ENCODE data around the gene CLDN6. TPM values are rescaled to one million over a fixed set of nuclear protein-coding genes. Genes with fewer than 3 reads are reported as not detected.

The CLDN6 gene
- total RNA-seq, 1 donor from 2014 or later, result not detected

GRCh38 chr16:3028716-3029319 is 10.8 kb upstream of the CLDN6 start:
- DNase-seq (ENCODE audit: low spot score), result no peak

DNA sequence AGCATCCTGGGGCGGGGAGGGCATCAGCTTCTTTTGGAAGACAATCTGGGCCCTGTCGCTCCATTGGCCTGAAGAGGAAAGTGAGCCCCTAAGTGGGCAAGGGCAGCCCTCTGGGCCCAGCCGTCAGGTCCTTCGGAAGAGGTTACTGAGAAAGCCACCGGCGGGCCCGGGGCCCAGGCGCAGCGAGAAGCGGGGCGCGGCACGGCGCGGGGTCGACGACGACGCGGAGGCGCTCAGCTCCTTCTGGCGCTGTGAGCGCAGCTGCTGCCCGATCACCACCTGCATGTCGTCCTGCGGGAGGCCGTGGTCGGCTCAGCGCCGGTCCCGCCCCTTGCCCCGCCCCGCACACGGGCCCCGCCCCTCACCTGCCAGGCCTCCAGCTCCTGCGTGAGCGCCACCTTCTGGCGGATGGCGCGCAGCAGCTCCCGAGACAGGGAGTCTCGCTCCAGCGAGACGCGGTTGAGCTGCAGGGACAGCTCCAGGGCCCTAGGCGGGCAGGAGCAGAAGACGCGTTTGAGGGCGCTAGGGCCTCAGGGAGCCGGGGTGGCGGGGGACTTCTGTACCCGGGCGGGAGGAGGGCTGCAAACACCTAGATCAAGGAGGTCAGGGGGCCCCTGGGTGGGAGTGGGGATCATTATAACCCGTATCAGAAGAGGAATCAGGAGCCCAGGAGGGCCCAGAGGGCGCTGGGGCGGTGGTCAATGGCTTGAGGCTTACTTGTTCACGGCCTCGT is 10.2 kb upstream of the CLDN6 start:
- DNase-seq (ENCODE audit: low spot score), result peak; percentile 94

- DNase-seq (ENCODE audit: low spot score), result no peak
Measured at GRCh38 chr16:3027489-3027795, 9.5 kb upstream of the CLDN6 start.

DNA sequence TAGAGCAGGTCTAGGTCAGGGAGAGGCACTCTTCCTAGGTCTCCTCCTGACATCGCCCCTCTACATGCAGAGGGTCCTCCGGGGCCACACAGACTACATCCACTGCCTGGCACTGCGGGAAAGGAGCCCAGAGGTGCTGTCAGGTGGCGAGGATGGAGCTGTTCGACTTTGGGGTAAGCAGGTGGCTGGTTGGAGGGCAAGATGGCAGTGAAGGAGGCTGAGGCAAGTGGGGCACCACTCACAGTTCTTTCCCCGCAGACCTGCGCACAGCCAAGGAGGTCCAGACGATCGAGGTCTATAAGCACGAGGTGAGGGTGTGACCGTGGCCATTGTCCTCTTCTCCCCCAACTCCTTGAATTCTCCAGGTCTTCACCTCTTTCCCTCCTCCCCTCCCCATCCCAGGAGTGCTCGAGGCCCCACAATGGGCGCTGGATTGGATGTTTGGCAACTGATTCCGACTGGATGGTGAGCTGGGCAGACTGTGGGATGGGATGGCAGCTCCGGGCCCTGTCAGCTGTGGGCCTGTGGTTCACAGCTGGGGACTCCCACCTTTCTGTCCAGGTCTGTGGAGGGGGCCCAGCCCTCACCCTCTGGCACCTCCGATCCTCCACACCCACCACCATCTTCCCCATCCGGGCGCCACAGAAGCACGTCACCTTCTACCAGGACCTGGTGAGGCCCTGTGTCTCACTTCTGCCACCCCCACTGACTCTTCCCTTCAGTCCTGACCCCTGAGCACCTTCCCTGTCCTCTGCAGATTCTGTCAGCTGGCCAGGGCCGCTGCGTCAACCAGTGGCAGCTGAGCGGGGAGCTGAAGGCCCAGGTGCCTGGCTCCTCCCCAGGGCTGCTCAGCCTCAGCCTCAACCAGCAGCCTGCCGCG is 8.9 kb upstream of the CLDN6 start:
- no peak for DNase-seq (ENCODE audit: low spot score)

GRCh38 chr16:3026003-3026378 is 8.0 kb upstream of the CLDN6 start:
- no peak for DNase-seq (ENCODE audit: low spot score)

DNA sequence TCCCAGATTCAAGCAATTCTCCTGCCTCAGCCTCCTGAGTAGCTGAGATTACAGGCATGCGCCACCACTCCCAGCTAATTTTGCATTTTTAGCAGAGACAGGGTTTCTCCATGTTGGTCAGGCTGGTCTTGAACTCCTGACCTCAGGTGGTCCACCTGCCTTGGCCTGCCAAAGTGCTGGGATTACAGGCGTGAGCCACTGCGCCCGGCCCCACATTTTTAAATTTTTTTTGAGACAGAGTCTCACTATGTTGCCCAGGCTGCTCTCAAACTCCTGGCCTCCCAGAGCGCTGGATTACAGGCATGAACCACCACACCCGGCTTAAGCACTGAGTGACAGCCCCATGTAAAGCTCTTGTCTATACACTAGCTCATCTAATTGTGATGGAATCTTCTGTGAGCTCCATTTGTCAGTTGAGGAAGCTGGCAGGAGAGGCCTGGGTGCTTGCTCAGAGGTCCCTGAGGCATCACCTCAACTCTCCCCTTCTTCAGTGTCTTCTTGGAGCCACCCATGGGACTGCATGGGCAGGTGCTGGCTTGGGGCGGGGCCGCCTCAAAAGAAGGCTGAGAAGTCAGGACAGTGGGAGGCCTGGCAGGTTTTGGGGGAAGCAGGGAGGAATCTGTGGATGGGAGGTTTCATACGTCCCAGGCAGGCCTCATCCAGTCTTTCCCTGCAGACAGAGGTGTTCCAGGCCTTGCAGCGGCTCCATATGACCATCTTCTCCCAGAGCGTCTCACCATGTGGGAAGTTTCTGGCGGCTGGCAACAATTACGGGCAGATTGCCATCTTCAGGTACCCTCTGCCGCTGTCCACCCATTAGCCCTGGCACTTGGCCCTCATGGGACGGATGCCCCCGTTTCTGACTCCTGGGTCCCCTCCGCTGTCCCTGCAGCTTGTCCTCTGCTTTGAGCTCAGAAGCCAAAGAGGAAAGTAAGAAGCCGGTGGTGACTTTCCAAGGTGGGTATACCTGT is 7.3 kb upstream of the CLDN6 start:
- DNase-seq (ENCODE audit: low spot score), result no peak

DNA sequence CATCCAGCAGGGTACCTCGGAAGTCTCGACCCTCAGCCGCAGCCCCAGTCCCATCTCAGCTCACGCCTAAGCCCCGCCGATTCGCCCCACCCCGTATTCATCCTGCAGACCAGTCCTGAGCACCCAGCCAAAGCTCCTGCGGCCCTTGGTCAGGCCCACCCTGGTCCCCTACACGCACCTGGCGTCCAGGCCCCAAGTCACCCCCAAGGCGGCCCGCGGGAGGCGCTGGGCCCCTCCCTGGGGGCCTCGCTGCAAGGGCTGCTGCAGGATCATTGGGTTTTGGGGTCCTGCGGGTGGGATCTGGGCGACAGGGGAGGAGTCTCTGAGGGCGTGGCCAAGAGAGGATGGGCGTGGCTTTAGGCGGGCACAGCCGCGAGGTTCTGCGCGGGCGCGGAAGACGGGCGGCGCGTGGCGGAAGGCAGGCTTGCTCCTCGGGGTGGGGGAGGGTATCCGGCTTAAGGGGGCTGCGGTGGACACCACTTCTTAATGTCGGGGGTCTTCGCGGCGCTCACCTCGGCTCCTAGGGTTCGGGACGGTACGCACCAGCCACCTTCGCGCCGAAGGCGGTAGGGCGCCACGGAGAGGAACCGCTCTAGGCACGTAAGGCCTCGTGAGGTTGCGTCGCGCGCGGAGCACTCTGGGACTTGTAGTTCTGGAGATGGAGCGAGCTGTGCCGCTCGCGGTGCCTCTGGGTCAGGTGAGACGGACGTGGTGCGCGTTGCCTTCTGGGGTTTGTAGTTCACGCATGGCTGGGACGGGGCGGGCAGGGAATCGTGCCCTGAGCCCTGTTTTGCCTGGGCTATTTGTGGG is 5.9 kb upstream of the CLDN6 start, which contains the start of the genes HCFC1R1 and THOC6:
TSS of gene HCFC1R1 (minus strand) at position 274 of the 810 bp plus-strand sequence. CDS start at position 273, 1 bp downstream.
TSS of gene THOC6 (plus strand) at position 367 of the 810 bp plus-strand sequence. CDS start at position 659, 292 bp downstream.
- peak; percentile 99 for DNase-seq (ENCODE audit: low spot score)

DNA sequence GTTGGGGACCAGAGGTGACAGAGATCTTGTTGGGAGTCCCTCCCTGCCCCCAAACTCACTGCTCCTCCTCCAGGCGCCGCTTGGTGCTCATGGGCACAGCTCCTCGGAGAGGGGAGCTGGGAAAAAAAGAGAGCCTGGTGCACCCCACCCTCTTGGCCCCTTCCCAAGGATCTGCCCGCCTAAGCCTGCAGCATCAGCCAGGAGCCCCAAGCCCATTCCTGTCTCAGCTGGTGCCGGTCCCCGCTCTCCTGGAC is 5.4 kb upstream of the CLDN6 start:
- DNase-seq (ENCODE audit: low spot score), result no peak

DNA sequence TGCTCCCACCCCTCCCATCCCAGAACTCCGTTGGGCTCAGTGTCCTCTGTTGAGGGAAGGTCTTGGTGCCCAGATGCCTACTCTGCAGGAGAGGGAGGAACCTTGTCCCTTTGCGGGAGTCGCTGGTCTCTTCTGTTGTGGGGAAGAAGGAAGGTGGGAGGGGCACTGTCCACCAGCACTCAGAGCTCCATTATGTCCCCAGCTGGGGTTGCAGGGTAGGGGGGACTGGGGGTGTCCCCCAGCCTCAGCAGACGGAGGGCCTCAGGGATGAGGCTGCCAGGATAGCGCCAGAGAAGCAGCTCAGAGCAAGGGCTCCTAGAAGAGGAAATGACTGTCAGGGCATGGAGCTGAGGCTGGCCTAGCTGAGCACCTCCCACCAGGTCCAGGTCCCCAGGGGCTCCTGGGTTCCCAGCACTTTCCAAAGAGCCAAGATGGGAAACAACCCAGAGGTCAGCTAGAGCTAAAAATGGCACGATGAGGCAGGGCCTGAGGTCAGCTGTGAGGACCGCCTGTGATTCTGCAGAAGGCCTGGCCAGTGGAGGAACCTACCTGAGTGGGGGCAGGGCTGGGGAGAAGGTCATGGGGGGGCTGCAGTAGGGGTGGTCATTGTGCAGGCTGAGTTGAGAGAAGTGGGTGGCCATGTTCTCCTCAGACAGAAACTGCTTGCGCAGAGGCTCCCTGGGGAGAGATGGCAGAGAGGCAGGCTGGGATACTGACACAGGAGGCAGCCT is 4.9 kb upstream of the CLDN6 start:
- no peak for DNase-seq (ENCODE audit: low spot score)

DNA sequence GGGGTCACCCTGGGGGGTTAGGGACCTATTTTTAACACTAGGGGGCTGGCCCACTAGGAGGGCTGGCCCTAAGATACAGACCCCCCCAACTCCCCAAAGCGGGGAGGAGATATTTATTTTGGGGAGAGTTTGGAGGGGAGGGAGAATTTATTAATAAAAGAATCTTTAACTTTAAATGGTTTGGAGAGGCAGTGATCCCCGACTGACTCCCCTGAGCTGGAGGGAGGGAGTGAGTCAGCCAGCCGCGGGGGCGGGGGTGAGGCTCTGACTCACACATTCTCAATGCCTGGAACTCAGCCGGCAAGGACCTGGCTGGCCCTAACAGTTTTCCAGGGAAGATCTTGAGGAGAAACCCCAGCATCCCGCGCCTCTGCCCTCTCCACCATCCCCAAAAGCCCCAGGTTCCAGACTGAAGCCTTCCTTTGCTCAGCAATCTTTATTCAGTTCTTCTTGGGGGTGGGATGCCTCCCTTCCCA is 4.3 kb upstream of the CLDN6 start:
- peak; percentile 97 for DNase-seq (ENCODE audit: low spot score)

GRCh38 chr16:3021449-3022207 is 3.6 kb upstream of the CLDN6 start:
- peak; percentile 92 for DNase-seq (ENCODE audit: low spot score)

- DNase-seq (ENCODE audit: low spot score), result peak; percentile 96
Measured at GRCh38 chr16:3020604-3021448, 2.8 kb upstream of the CLDN6 start.

- peak; percentile 93 for DNase-seq (ENCODE audit: low spot score)
Measured at GRCh38 chr16:3020247-3020603, 2.2 kb upstream of the CLDN6 start, which contains the start of gene TNFRSF12A. Gene TNFRSF12A, plus strand, starts transcription at chr16:3020368. Its CDS starts 30 bp downstream, at chr16:3020398.

- DNase-seq (ENCODE audit: low spot score), result no peak
Measured at GRCh38 chr16:3019594-3020246, 1.7 kb upstream of the CLDN6 start.

DNA sequence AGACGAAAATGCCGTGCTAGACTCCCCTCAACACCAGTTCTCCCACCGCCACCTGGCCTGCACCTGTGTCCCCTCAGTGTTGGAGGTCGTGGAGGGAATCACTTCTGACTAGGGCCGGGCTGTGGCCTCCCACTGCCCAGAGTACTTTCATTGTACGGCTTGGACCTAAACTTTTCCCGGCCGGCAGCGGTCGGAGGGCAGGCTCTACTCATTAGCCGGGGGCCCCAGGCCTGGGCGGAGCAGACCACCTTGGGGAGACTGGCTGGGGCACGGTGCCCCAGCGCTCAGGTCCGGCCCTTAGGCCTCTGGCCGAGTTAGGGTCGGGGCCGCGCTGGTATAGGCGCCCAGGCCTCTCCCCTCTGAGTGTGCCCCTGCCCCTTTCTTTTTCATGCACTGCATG is 639 bp downstream of the CLDN6 start:
- no peak for DNase-seq (ENCODE audit: low spot score)

DNA sequence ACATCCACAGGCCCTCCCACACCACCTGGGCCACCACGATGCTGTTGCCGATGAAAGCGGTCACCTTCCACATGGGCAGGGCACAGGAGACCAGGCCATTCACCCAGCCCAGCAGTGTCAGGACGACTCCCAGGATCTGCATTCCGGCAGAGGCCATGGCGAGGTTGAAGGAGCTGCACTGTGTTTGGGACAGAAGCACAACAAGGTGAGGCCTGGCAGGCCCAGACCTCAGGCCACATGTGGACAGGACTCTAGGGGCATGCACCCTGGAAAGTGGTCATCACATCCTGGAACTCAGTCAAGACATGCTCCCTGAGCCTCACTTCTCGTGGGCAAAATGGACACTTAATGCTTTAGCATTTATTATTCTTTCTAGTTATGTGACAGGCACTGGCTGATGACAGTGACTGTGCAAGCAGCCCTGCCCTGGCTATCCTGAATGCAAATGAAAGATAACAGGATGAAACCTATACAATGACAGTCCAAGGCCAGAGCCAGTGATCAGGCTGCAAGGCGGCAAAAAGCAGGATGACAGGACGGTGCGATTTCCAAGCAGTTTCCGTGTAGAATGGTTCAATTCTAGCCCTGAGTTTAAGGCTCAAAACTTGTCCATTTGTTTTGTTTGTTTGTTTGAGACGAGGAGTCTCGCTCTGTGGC is 2.0 kb downstream of the CLDN6 start:
- DNase-seq (ENCODE audit: low spot score), result no peak

DNA sequence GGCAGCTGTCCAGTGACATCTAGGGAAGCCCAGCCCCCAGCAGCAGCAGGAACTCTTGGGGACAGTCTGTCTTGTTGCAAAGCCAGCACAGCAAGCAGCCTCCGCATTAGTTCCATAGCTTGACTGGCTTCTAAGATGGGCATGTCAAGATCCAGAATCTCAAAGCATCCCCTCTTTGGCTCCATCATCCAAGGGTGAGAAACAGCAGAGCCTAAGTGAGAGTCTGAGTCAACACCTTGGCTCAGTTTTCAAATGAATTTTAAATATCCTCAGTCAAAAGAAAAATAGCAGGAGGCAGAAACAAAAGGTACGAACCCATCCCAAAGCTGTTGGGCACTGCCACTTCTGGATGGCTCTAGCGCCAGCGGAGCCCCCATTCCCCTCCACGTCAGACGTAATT is 3.0 kb downstream of the CLDN6 start:
- DNase-seq (ENCODE audit: low spot score), result no peak

Measured in mesenteric fat pad (tissue), 1 donor.